GM19372 (cell line): ENCODE data around the gene PSME1.

Experiments
- ATAC-seq: cut with Tn5 transposase; IDR thresholded peaks from one replicate; pipeline ENCODE4 v1.9.1; 2021; ENCODE audit warnings: mild to moderate bottlenecking, low read depth, moderate library complexity; ENCODE audit not compliant: unreplicated experiment

PSME1 gene

DNA sequence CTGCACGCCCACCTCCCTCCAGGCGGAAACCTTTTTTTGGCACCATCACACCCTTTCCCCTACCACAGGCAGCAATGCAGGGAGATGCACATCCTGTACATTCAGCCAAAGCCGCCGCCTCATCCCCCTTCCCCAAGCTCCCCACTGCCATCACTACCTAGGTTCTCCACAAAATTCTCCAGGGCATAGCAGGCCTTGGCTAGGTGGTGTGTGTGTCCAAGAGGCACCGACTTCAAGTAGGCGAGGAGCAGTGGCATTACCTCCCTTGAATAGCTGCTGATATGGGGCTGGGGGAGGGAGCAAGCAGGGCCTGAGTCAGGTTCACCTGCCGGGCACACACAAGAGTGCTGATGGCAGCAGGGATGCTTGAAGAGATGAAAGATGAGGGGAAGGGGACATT lies 49.0 kb downstream of the PSME1 start:
- no peak for ATAC-seq

DNA sequence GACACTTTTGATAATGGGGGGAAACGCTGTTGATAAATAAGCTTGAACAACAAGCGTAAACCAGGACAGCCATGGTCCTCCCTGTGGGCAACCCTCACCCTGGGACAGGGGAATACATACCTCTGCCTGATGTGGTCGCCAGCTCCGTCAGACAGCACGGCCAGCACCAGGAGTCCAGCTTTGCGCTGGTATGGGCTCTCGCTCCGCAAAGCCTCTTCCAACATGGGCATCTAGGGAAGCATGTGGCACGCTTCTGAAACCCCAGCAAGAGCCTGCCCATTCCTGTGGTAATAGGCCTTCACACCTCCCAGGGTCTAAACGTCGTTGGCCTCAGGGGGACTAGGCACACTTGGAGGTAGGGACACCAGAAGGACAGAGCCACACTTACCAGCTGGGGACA lies 49.7 kb downstream of the PSME1 start:
- no peak for ATAC-seq

DNA sequence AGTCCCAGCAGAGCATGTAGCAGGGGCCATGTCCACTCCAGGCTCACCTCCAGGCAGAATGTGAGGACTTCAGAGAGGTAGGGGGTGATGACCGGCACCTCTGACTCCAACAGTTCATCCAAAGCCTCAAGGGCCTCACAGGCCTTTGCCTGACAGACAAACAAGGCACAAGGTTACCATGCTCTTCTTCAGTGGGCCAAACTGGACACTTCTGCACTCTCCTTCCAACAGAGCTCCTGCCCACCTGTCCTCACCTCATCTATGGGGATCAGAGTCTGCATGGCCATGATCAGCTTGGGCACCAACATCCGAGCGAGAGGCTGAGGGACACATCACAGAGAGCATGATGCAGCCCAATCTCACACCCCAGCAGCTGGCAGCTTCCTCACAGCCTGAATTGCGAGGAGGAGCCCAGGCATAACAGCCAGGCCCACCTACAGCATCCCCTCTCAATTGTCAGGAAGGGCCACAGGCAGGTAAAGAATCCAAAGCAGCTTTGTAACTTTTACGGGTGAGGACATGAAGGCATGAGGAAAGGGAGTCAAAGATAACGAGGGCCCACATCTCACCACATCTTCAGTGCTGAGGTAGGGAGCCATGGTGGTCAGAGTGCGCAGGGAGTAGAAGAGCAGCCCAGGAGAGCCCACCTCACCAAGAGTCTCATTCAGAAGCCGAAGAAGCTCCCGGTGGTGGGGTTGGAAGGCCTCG lies 51.0 kb downstream of the PSME1 start:
- ATAC-seq: no peak

DNA sequence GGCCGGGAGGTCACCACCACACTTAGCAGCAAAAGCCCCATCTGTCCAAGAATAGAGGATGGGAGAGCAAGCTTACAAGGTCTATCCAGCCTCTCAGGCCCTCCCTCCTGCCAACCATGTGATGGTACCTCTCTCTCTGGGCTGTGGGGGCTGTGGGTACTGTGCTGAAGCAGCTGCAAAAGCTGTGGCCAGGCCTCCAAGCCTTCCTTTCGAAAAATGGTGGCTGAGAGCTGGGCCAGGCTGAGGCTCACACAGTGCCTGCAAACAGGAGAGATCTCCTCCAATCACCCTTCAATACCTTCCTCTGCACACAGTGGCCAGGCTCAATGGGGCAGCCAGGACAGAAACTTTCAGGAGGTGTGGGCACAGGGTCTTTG lies 51.5 kb downstream of the PSME1 start:
- ATAC-seq: no peak
